ENCODE results near the gene ACKR3. TPM values are rescaled to one million over a fixed set of nuclear protein-coding genes. Genes with fewer than 3 reads are reported as not detected.

The ACKR3 gene
- polyA plus RNA-seq, 10 donors: 21.7 to 35.8 (median 29.2) TPM

DNA sequence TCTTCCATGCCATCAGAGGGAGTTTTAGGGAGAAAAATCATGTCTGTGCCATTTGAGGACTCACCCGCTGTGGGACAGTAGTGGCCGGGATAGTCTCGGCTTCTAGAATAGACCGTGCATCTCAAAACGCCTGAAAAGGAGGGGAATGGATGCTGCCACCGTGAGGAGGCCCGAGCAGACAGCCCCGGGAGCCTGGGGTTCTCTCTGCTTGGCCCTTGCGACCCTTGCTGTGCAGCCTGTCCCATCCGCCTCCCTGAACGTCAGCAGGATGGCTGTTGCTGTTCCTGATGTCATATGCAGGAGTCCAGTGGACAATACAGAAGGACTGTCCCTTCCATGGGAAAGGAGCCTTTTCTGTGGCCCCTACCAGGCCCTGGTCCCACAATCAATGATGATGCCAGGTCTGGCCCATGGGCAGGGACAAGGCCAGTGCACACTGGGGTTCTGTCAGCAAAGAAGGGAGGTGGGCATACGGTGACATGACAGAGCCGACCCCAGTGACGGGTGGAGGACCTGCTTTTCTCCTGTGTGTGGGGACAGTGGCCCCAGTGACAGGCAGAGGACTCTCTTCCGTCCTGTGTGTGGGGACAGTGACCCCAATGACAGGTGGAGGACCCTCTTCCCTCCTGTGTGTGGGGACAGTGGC lies 58.8 kb downstream of the ACKR3 start:
- no peak for DNase-seq

DNA sequence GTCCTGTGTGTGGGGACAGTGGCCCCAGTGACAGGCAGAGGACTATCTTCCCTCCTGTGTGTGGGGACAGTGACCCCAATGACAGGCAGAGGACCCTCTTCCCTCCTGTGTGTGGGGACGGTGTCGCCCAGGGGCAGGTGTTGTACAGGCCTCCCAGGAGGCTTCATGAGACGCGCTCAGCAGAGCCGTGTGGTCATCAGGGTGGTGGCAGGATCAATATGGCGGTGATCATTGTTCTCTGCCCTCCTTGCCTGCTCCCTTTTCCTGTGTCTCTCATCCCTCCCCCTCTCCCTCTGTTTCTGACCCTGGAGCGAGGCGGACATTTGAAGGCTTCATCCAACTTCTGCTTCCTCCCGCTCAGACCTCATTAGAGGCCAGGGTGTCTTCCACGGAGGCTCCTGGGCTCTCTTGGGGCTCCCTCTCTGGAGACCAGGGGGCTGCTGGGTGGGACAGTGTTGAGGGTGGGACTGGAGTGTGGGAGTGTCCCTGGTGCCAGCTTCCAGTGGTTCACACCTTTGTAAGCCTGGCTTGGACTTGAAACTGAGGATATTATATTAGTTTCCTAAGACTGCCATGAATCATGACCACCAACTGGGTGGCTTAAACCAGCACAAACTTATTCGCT lies 59.5 kb downstream of the ACKR3 start:
- no peak for DNase-seq

DNA sequence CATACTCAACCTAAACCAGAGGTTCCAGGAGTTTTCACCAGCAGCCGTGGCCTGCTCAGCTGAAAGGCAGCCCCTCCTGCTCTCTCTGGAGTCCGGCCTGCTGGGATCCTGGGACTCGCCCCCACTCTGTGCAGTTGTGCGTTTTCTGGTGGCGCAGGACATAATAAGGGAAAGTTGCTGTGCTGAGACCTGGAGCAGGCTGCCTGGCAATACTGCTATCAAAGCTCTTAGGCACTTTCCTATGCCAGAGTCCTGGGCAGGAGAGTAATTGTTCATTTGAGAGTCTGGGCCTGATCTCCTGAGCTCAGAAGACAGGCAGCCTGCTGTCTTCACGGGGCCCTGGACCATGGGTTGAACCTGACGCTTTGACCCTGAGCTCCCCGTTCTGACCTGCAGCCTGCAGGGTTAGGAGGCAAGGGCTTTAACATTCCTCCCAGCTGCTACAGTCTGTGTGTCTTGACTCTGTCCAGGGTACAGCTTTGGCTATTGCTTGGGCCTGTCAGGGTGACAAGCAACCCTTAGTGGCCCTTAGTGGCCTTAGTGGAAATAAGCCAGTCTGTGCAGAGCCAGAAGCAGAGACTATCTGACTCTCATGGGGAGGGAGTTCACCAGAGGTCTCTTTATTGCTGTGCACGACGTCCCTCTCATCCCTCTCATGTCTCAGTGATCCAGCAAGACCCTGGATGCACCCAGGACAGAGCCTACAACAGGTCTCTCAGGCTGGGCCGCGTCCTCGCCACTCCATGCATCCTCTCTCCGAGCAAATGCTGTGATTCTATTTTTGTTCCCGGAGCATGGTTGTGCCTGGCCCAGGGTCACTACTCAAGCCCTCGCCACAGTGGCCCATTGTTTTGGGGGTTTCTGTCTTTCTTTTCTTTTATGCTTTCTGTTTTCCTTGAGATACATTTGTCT lies 60.6 kb downstream of the ACKR3 start:
- DNase-seq: no peak

DNA sequence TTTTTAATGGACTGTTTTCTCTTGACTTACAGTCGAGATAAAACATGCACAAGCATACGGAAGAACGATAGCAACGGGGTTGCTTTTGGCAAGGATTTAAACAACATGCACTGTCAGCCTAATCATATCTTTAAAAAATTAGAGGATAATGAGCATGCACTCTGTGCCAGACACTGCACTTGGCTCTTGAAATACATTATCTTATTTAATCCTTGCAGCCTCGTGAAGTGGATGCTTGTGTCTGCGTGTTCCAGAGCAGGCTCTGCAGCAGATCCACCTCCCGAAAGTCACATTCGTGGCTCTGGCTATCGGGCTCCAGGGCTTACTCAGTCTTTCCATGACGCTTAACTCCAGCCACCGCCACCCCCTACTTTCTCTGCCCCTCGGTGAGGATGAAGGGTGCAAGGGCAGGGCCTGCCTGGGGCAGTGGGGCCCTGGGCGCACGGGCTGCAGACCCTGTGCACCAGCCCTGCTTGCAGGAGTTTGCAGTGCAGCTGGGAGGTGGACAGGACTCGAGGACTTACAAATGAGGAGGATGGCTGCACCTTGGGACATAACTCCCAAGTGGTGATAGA lies 61.7 kb downstream of the ACKR3 start:
- DNase-seq: peak in 1 of 3 donors; percentile 49

DNA sequence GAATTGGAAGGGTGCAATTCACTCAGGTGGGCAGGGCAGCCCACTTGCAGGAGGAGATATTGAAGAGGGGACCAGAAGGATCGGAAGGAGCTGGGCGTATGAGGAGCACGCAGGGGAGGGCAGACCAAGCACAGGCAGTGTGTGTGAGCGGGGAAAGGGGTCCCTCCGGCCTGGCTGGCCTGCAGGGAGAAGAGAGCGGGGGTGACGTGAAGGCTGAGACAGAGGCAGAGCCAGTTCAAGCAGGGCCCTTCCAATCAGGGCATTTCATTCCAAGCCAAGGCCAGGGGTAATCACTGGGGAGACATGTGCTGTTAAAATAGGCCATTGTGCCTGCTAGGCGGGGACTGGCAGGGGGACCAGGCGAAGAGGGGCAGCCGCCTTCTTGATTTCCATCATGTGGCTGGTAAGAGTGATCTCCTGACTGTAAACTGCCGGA lies 62.2 kb downstream of the ACKR3 start:
- no peak for DNase-seq
